ENCODE results near the gene HIVEP3.

- TF ChIP-seq, protein P1, sequence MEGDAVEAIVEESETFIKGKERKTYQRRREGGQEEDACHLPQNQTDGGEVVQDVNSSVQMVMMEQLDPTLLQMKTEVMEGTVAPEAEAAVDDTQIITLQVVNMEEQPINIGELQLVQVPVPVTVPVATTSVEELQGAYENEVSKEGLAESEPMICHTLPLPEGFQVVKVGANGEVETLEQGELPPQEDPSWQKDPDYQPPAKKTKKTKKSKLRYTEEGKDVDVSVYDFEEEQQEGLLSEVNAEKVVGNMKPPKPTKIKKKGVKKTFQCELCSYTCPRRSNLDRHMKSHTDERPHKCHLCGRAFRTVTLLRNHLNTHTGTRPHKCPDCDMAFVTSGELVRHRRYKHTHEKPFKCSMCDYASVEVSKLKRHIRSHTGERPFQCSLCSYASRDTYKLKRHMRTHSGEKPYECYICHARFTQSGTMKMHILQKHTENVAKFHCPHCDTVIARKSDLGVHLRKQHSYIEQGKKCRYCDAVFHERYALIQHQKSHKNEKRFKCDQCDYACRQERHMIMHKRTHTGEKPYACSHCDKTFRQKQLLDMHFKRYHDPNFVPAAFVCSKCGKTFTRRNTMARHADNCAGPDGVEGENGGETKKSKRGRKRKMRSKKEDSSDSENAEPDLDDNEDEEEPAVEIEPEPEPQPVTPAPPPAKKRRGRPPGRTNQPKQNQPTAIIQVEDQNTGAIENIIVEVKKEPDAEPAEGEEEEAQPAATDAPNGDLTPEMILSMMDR (IDR thresholded peaks at IDR 0.05; ENCODE audit: low read length), result no peak
- TF ChIP-seq EZH2 (IDR thresholded peaks at IDR 0.05; ENCODE audit: borderline replicate concordance, low read length), result no peak
Measured at GRCh38 chr1:41833519-41834000, 85.2 kb downstream of the HIVEP3 start.

Data from OCI-LY1 (cell line).